HCEC 1CT (cell line): ENCODE data around the gene C10orf90.

Experiments
- DNase-seq: peaks from one replicate; pipeline ENCODE4 v3.0.0-alpha.2; 2017

Gene C10orf90

DNA sequence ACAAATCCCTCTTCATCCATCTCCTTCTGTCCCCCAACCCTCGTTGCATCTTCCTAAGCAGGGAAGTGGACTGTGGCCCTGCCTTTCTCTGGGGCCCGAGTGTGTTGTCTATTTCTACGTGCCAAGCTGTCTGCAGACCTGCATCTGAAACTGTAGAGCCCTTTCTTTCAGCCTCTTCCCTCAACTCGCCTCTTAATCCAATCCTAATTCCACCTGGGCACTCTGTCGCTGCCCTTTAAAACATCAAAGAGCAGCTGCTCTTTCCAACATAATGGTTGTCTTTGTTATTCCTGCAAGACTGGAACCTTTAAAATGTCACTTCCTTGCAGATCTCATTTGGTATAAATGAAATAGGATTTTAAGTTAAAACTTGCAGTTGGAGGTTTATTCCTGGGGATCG lies 260.7 kb downstream of the C10orf90 start:
- DNase-seq, result no peak

DNA sequence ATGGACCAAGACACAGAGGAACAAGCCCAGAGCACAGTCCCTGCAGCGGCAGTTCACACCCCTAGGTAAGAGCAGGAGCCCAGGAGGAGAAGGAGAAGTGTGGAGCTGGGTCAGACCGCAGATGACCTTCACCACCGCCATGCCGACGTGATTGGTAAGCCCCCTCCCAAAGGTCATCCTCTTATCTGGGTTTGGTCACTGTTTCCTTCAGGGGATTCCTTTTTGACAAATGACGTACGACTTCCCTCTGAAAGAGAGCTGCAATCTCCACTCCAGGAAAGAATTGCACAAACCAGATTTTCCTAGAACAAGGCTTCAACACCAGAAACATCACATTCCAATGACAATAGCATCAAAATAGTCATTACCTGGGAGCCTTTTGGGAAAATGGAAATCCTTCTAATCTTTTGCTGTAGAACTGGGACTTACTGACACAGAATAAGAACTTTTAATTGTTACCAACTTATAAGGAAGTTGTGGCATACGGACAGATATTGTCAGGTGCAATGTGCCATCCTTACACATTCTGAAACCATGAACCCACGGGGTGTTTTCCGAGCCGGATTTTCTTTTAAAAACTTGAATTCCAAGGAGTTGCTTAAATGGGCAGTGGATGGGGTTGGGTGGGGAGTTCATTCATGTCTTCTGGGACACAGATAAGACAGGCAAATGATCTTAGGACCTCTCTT lies 261.4 kb downstream of the C10orf90 start:
- no peak for DNase-seq

DNA sequence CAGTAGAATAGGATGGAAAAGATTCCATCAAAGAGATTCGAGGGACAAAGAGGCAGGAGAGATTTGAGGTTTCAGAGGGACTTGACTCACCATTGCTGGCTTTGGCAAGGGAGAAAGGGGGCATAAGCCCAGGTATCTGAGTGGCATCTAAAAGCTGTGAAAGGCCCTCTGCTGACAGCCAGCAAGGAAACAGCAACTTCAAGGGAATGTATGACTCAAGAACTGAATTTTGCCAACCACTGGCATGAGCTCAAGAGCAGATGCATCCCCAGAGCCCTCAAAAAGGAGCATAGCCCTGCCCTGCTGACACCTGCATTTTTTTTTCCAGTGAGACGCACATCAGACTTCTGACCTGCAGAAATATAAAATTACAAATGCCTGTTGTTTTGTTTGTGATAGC lies 262.7 kb downstream of the C10orf90 start:
- no peak for DNase-seq

DNA sequence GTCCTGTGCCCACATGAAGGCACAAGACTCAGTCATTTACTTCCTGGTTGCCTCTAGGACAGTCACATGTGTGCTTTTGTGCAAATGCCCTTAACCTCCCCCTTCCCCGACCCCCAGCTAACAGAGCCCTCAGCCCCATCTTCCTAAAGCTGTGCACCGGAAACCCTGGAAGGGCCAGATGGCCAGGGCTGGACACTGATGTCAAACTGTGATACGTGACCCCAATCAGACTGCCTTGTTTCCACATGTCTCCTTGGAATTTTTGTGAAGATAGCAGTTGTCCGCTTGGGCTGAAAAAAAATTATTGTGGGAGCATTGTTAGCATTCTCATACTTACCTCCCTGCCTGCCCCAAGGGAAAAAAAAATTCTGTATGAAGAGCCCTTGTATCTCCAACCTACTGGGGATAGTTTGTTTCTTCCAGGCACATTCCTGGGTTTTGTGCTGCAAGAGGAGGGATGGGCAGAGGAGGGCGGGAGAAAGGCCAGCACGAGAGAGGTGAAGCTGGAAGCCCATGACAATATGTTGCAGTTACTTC lies 265.2 kb downstream of the C10orf90 start:
- no peak for DNase-seq

DNA sequence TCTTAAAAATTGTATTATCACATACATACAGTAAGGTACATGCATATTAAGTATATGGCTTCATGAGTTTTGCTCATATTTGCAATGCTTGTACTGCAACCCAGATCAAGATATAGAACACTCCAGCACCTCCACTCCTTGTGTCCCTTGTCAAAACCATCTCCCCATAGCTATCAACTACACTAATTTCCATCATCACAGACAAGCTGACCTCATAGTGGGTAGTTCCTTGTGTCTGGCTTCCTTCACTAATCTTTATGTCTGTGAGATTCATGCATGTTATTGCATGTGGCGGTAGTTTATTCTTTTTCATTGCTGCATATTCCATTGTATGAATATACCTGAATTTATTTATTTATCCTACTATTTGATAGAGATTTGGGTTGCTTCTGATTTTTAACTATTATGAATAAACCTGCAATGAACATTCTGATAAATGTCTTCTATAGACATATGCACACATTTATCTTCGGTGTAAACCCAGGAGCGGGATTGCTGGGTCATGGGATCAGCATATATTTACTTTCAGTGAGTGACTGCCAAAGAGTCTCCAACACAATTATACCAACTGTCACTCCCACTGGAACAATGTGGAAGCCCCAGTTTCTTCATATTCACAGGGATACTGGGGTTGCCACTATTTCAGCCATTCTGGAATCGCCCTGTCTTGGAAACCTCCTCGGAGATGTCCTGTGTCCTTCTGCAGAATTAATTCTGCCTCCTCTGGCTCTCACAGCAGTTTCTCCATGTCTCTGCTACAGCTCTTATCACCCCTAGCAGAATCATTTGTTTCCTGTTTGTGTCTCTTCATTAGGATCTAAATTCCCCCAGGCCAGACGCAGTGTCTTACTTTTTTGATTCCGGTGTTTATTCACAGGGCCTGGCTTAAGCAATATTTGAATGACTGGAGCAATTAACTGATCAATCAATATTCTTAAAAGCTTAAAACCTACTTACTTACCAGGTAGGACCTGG lies 267.5 kb downstream of the C10orf90 start:
- DNase-seq, result no peak

DNA sequence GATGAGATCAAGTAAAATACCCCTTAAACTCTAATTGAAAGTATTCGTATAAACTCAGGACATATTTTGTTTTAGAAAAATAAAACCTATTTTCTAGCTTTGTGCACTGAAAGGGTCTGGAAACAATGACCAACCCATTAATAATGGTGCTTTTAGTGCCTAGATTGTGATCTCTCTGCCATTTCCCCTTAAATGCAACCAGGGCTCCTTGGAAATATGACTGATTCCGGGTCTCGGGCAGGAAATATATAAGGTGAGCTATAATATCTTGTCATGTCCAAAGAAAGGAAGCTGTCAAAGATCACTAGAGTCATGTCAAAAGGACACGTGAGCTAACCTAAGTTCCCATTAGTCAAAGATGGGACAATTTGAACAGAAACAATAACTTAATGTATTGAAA lies 269.9 kb downstream of the C10orf90 start:
- DNase-seq, result no peak

DNA sequence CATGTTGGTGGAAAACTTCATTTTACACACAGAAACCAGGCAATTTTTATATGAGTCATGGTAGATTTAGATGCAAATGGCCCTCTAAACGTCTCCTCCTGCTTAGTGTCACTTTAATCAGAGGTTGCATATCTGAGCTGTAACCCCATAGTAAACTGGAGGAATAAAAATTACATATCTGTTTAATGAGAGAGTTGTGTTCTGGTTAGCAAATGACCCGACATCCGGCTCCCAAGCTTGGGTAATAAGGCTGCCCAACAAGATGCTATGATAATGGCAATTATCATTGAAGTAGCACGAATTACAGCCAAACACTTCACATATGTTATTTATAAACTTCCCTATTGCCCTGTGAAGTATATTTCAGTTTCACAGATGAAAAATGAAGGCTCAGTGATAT lies 271.6 kb downstream of the C10orf90 start:
- no peak for DNase-seq

DNA sequence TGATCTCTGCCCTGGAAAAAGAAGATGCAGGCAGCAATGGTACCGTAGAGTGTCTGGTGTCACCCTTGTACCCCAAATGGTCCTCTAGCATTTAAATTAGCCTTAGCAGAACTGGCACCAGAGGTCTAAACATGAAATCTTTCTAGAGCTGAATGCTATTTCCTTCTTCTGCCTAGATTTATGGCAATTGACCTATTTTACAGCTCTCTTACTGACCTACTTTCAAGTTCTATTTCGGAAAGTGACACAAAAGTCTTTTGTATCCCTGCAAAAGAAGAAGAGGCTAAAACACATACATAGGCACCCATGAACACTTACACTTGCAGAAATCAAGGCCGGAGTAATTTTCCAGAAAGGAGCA lies 272.1 kb downstream of the C10orf90 start:
- no peak for DNase-seq

DNA sequence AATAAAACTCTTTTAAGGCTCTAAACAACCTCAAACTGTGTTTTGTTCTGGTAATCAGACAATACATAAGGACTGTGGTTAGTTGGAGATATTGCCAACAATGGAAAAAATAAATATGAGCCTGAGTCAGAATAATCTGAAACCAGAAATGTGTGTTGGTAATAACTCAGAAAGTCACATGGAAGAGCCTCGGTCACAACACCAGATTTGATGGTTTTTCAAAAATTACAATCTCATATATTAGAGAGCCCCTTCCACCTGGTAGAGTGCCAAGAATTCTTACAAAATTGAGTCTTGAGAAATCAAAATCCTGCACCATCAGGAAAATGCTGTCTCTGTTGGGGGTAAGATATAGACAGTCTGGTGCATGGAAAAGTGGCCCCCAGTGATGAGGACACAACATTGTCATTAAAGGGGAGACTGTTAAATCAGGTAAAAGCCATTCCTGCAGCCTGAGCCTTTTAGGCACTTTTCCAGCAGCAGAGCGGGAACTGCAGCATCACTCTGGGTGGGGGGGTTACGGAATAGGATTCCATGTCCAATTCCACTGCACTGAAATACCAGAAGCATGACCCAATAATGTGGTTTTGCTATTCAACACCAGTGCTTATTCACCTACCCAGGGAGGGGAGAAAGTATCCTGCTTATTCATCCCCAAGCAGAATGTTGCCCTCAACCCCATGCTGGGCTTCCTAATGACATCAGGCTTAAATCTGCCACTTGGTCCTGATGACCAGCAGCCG lies 272.7 kb downstream of the C10orf90 start:
- peak; percentile 97 for DNase-seq

DNA sequence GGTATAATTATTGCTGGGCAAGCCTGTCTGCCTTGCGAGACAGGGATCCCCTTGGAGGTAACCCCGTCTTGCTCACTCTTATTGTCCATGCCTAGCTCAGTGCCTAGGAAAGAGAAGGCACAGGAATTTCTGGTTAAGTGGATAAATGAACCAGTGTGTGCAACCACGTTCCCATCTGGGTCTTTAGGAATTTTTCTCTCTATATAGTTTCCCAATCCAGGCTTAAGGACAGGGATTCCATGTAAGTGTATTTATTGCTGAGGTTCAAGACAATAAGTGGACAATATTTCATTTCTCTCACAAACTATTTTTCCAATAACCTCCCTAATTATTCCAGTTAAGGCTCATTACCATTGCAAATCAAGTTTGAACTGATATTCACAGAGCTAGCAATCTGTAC lies 273.3 kb downstream of the C10orf90 start:
- DNase-seq, result no peak

DNA sequence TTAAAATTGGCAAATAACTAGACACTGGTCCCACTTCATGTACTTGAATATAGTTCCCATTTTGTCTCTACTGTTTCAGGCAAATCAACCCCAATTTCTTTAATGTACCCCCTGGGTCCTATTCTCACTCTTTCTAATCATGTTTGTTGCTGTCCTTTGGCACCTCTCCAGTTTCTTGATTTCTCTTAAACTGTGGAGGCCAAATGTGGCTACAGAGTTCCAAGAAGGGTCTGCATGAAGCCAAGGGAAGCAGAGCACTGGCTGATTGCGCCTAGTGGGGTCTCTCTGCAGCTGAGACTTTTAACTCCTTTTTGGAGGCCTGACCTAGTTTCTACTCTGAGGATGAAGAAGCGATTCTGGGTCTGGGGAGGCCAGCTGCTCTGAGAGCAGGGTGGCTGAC lies 275.5 kb downstream of the C10orf90 start:
- no peak for DNase-seq

DNA sequence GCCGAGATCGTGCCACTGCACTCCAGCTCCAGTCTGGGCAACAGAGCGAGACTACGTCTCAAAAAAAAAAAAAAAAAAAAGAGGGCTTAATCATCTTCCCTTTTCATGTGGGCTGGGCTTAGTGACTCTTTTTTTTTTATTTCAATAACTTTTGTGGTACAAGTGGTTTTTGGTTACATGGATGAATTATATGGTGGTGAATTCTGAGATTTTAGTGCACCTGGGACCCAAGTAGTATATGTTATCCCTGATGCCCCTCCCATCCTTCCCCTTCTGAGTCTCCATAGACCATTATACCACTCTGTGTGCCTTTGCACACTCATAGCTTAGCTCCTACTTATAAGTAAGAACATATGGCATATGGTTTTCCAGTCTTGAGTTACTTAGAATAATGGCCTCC lies 277.4 kb downstream of the C10orf90 start:
- no peak for DNase-seq

DNA sequence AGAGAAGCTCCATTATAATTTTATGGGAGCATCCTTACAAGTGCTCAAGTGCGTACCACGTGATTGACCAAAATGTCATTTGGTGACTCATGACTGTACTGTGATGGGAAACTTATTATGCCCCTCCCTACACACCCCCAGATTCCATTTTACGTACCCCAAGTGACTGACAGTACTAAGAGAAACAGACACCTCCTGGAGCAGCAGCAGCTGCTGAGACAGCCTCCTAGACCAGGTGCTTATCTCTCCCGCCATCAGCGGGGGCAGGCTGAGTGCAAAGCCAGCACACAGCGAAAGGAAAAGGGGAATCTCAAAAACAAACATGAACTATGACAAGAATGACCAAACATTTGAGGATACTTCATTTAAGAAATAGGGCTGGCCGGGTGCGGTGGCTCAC lies 278.0 kb downstream of the C10orf90 start:
- no peak for DNase-seq

DNA sequence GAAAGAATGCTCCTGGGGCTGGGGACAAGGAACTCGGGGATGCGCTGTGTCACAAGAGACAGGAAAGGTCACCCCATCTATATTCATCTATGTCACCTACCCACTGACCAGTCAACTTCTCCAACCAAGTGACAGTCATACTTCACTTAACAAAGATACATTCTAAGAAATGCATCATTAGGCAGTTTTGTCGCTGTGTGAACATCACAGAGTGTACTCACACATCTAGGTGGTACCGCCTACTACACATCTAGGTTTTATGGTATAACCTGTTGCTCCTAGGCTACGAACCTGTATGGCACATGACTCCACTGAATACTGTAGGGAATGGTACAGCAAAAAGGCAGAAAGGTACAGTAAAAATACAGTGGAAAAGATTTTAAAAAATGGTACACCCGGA lies 278.4 kb downstream of the C10orf90 start:
- DNase-seq, result no peak

DNA sequence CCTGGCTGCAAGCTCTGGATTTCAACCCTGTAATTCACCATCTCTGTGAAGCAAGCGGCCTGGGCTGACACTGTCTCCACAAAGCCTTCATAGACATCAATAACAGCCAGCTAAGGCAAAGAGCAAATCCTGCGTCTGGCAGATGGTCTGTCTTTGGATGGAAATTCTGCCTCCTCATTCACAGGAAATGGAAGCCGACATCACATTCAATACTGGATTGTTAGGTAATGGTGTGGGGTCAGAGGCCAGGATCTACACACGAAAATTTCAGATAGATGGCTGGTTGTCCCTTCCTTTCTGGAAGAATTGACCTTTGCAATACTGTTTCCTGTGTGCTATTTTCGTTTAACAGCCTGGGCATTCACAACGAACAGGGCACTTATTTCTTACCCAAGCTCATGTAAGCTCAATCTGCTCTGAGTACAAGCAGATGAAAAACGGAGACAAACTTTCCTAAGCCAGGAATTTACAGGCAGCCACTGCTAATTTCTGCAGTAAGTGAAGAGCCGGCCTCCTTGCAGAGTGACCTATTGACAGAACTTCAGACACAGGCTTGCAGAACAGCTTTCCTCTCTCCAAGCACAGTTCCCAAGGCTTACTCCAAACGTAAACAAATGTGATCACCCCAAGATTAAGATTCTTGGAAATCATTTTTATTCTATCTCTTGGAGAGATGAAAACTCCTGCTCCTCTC lies 279.2 kb downstream of the C10orf90 start:
- peak; percentile 39 for DNase-seq

DNA sequence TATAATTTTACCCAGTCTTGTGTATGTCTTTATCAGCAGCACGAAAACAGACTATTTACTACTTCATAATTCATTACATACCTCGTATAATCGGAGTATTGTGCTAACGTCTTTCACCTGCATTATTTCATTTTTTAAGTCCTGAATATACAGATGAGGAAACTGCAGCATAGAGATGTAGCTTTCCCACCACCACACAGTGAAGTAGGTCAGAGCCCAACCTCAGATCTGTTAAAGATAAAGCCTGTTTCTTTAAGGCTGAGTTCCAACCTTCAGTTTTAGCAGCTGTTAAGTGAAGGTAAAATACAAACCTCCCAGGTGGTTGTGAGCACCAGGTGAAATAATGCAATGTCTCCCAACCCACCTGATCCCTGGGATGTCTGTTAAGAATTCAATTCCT lies 280.2 kb downstream of the C10orf90 start:
- DNase-seq, result no peak

DNA sequence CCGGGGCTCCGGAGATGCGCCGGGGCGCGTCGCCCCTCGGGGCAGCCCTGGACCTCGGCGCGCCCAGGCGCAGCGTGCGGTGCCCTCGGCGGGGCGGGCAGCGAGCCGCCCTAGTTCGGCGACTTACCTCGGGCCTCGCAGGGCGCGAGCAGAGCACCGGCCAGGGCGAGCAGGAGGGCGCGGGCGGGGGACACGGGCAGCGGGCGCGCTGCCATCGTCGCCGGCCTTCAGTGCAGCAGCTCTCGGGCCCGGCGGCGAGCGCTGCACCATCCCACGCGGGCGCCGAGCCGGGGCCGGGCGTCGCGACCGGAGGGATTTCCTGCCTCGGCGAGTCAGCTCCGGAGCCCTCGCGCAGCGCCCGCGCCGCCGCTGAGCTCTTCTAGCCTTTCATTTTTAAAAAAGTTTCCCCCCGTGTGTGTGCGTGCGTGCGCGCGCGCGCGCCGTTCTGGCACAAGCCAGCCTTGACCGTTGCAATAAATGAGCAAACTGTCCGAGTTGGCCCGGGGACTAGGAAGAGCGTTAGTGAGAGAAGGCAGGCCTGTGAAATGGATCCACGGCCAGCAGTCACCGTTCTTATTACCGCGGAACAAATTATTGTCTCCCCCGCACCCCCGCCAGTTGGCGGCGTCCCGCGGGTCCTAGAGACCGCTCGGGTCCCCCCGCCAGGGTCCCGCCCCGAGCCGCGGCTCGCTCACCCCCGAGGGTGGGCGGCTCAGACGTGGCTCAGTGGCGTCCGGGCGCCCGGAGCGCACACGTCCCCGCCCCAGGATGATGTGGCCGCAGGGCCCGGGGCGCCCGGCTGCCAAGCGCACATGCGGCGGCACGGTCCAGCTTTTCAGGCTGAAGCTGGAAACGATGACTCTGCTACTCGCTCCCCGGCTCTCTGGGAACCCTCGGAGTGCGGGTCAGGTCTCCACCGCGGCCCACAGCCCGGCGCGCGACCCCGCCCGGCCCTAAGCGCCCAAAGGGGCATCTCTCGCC lies 282.3 kb downstream of the C10orf90 start, which contains the start of gene ADAM12:
Gene ADAM12, minus strand, starts transcription at position 547 of the 981 bp plus-strand sequence. Its CDS starts 332 bp downstream, at position 215.
- DNase-seq, result peak; percentile 59

DNA sequence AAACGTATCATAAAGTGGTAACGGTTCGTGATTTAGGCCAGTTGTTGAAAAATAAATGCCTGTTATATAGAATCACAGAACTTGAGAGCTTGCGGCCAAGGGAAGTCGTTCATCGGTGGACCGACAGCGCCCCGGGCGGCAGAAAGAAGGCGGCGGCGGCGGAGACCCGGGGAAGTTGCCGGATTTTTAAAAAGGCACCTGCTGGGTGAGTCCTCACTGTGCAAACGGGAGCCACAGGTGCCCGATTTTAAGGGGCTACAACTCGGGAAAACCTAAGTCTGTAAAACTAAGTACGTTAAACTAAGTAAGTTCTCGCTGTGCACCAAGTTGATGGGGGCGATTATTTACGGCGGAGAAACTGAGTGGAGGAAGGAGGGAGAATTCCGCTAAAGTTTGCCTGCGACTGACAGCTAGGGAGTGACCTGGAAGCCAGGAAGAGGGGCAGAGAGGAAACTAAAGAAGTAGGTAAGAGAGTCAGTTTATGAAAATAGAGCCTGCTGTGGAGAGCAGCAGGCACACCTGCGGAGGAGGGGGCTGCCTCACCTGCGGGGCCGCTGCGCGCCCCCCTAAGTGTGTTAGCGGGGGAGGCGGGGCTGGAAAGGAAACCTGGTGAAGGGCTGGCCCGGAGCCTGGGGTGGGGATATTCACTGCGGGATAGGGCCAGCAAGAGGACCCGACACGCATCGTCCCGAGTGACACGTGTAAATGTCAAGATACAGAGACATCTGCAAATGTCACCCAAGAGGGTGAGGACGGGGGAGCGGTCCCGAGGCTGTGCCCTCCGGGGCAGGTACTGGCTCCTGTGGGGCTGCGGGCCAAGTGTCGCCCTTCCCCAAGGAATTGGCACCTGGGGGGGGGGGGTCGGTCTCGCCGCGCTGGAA lies 283.2 kb downstream of the C10orf90 start:
- peak; percentile 74 for DNase-seq

DNA sequence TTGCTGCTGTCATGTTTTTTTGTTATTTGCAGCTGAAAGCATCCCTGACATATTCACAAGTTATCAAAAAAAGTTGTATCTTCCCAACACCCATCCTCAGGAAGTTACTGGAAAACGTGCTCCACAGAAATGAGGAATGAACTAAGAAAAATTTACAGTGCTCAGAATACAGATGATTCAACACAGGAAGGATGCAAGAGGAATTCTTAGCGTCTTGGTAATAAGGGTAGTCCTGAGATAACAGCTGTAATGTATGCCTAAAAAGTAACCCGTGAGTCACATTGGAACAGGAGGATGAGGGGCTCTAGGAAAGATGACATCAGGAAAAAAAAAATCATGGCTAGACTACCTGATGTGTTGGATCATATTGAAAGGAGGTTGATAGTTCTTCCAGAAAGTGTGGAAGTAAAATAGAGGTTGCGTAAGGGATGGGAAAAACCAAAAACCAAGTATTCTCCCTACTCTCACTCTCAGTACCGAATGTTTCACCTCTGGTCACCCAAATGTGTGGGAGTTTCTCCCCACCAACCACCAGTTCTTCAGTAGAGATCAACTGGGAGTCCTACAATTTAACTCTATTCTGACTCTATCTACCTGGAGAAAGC lies 286.1 kb downstream of the C10orf90 start:
- DNase-seq, result peak; percentile 93
